Activated CD8-positive, alpha-beta memory T cell treated with anti-CD3 and anti-CD28 coated beads, Interleukin-2, amount 10 ng/mL, durations not matched to agents 7 days and 5 days (primary cell): ENCODE measurements around the gene GUCY2C. TPM values are rescaled to one million over a fixed set of nuclear protein-coding genes. Genes with fewer than 3 reads are reported as not detected.

Experiments used
- ATAC-seq: fragments of 150-1000 bp; cut with Tn5 transposase; one replicate; pipeline ENCODE4 v1.10.0; 2021; ENCODE audit warnings: moderate library complexity
- CTCF ChIA-PET: fragments of 350-600 bp; sonication (Branson Sonifier 250); formaldehyde crosslinking; loops from one replicate; lab custom pipeline; 2021; ENCODE audit warnings: antibody characterized with exemption; lab: Charles Lee
- DNase-seq: peaks from one replicate; pipeline ENCODE4 v3.0.0-alpha.2; 2020
- H3K27ac Mint-ChIP-seq: one replicate; pipeline ENCODE4 v1.8.0; 2021; ENCODE audit warnings: mild to moderate bottlenecking, mixed read lengths
- H3K27me3 Mint-ChIP-seq: one replicate; pipeline ENCODE4 v1.8.0; 2021; ENCODE audit warnings: mixed read lengths
- H3K36me3 Mint-ChIP-seq: one replicate; pipeline ENCODE4 v1.8.0; 2021; ENCODE audit warnings: mild to moderate bottlenecking, mixed read lengths
- H3K4me1 Mint-ChIP-seq: one replicate; pipeline ENCODE4 v1.8.0; 2021; ENCODE audit warnings: mixed read lengths
- H3K4me3 Mint-ChIP-seq: one replicate; pipeline ENCODE4 v1.8.0; 2021; ENCODE audit warnings: mild to moderate bottlenecking, moderate library complexity, mixed read lengths
- H3K9me3 Mint-ChIP-seq: one replicate; pipeline ENCODE4 v1.8.0; 2022; ENCODE audit warnings: low read depth, mixed read lengths
- total RNA-seq, 2 experiments: library from RNA; stranded (reverse); gene quantifications; one replicate each; pipeline ENCODE4 v1.2.3, GENCODE V29; 2021

Gene GUCY2C
- total RNA-seq, 2 experiments from 2014 or later = not detected

- Mint-ChIP-seq H3K4me3 (no peak overlapping the region), H3K9me3 (peaks cover 2% of the 10 kb centered on the region), H3K4me1 (no peaks in the 10 kb centered on the region), H3K27me3 (peaks cover 14% of the 10 kb centered on the region), H3K27ac (no peak overlapping the region), H3K36me3 (no peaks in the 10 kb centered on the region)
- DNase-seq = no peak
- ATAC-seq = no peak
- CTCF ChIA-PET = no interaction called here
Measured at GRCh38 chr12:14635776-14636175, 60.6 kb downstream of the GUCY2C start.

- H3K36me3 Mint-ChIP-seq = no peaks in the 10 kb centered on the region
- H3K4me1 Mint-ChIP-seq = no peaks in the 10 kb centered on the region
- no peak overlapping the region for H3K27ac Mint-ChIP-seq
- H3K27me3 Mint-ChIP-seq = peaks cover 17% of the 10 kb centered on the region
- ATAC-seq = no peak
- H3K4me3 Mint-ChIP-seq = no peak overlapping the region
- no peak for DNase-seq
- CTCF ChIA-PET = interaction anchor here (0.7 kb wide), 1 partner anchor 32 kb away, joined by 3 read pairs; no protein-coding TSS in a partner anchor
- H3K9me3 Mint-ChIP-seq = peaks cover 2% of the 10 kb centered on the region
Measured at GRCh38 chr12:14630793-14631192, 65.6 kb downstream of the GUCY2C start.

- CTCF ChIA-PET = interaction anchor here (1.0 to 6.6 kb wide), 9 partner anchors 11 to 392 kb away, joined by 3 to 54 read pairs (median 6); no protein-coding TSS in a partner anchor
- peaks cover 16% of the 10 kb centered on the region for H3K27me3 Mint-ChIP-seq
- peak; percentile 96 for ATAC-seq
- DNase-seq = peak; percentile 75
- no peaks in the 10 kb centered on the region for H3K9me3 Mint-ChIP-seq
- no peak overlapping the region for H3K4me3 Mint-ChIP-seq
- H3K27ac Mint-ChIP-seq = no peak overlapping the region
- no peaks in the 10 kb centered on the region for H3K4me1 Mint-ChIP-seq
- H3K36me3 Mint-ChIP-seq = no peaks in the 10 kb centered on the region
Measured at GRCh38 chr12:14629832-14630710, 66.3 kb downstream of the GUCY2C start.

GRCh38 chr12:14628771-14629170, 67.6 kb downstream of the GUCY2C start:
- ATAC-seq = no peak

GRCh38 chr12:14621826-14622225, 74.6 kb downstream of the GUCY2C start:
- Mint-ChIP-seq H3K9me3 (no peaks in the 10 kb centered on the region), H3K27ac (no peak overlapping the region), H3K4me1 (no peaks in the 10 kb centered on the region), H3K4me3 (no peak overlapping the region), H3K27me3 (peaks cover 5% of the 10 kb centered on the region), H3K36me3 (no peaks in the 10 kb centered on the region)
- ATAC-seq (no peak), DNase-seq (no peak)
- CTCF ChIA-PET = no interaction called here

More at GRCh38 chr12:14628771-14629170, 67.6 kb downstream of the GUCY2C start:
- Mint-ChIP-seq H3K27ac (no peak overlapping the region), H3K36me3 (no peaks in the 10 kb centered on the region), H3K4me1 (no peaks in the 10 kb centered on the region), H3K27me3 (peaks cover 16% of the 10 kb centered on the region), H3K9me3 (no peaks in the 10 kb centered on the region), H3K4me3 (no peak overlapping the region)
- DNase-seq = no peak
- CTCF ChIA-PET = interaction anchor here (0.8 to 6.6 kb wide), 15 partner anchors 9 to 442 kb away, joined by 3 to 54 read pairs (median 5); no protein-coding TSS in a partner anchor

- no peaks in the 10 kb centered on the region for H3K9me3 Mint-ChIP-seq
- no peak overlapping the region for H3K4me3 Mint-ChIP-seq
- H3K27ac Mint-ChIP-seq = no peak overlapping the region
- no peaks in the 10 kb centered on the region for H3K36me3 Mint-ChIP-seq
- peaks cover 2% of the 10 kb centered on the region for H3K27me3 Mint-ChIP-seq
- no peak for ATAC-seq
- no peak for DNase-seq
- H3K4me1 Mint-ChIP-seq = no peaks in the 10 kb centered on the region
- CTCF ChIA-PET = interaction anchor here (0.9 to 2.9 kb wide), 3 partner anchors 9 to 382 kb away, joined by 4 to 8 read pairs (median 5); no protein-coding TSS in a partner anchor
Measured at GRCh38 chr12:14619741-14620501, 76.5 kb downstream of the GUCY2C start.

GRCh38 chr12:14618983-14619382, 77.4 kb downstream of the GUCY2C start:
- Mint-ChIP-seq H3K27me3 (no peaks in the 10 kb centered on the region), H3K4me1 (no peaks in the 10 kb centered on the region), H3K4me3 (no peak overlapping the region), H3K9me3 (no peaks in the 10 kb centered on the region), H3K27ac (no peak overlapping the region), H3K36me3 (no peaks in the 10 kb centered on the region)
- DNase-seq (no peak), ATAC-seq (no peak)
- CTCF ChIA-PET = interaction anchor here (2.0 to 2.9 kb wide), 2 partner anchors 11 to 381 kb away, joined by 6 to 8 read pairs; no protein-coding TSS in a partner anchor

- no peak for ATAC-seq
- peaks cover 9% of the 10 kb centered on the region for H3K27me3 Mint-ChIP-seq
- peaks cover 4% of the 10 kb centered on the region for H3K9me3 Mint-ChIP-seq
- DNase-seq = no peak
- H3K36me3 Mint-ChIP-seq = peaks cover 1% of the 10 kb centered on the region
- H3K4me1 Mint-ChIP-seq = peaks cover 1% of the 10 kb centered on the region
- no peak overlapping the region for H3K27ac Mint-ChIP-seq
- H3K4me3 Mint-ChIP-seq = no peak overlapping the region
- CTCF ChIA-PET = no interaction called here
Measured at GRCh38 chr12:14614704-14615121, 81.7 kb downstream of the GUCY2C start.

- H3K36me3 Mint-ChIP-seq = peaks cover 1% of the 10 kb centered on the region
- CTCF ChIA-PET = interaction anchor here (2.0 kb wide), 1 partner anchor 16 kb away, joined by 8 read pairs; no protein-coding TSS in a partner anchor
- no peak overlapping the region for H3K27ac Mint-ChIP-seq
- DNase-seq = no peak
- peaks cover 9% of the 10 kb centered on the region for H3K27me3 Mint-ChIP-seq
- peaks cover 8% of the 10 kb centered on the region for H3K9me3 Mint-ChIP-seq
- H3K4me3 Mint-ChIP-seq = no peak overlapping the region
- peaks cover 1% of the 10 kb centered on the region for H3K4me1 Mint-ChIP-seq
- no peak for ATAC-seq
Measured at GRCh38 chr12:14613718-14614117, 82.7 kb downstream of the GUCY2C start.

- peaks cover 1% of the 10 kb centered on the region for H3K36me3 Mint-ChIP-seq
- no peak overlapping the region for H3K27ac Mint-ChIP-seq
- peaks cover 1% of the 10 kb centered on the region for H3K4me1 Mint-ChIP-seq
- H3K9me3 Mint-ChIP-seq = peaks cover 9% of the 10 kb centered on the region
- ATAC-seq (no peak), DNase-seq (no peak)
- CTCF ChIA-PET = interaction anchor here (2.0 kb wide), 1 partner anchor 17 kb away, joined by 8 read pairs; no protein-coding TSS in a partner anchor
- no peak overlapping the region for H3K4me3 Mint-ChIP-seq
- peaks cover 9% of the 10 kb centered on the region for H3K27me3 Mint-ChIP-seq
Measured at GRCh38 chr12:14612898-14613445, 83.4 kb downstream of the GUCY2C start.

- Mint-ChIP-seq H3K27me3 (peaks cover 12% of the 10 kb centered on the region), H3K4me3 (no peak overlapping the region), H3K36me3 (peaks cover 1% of the 10 kb centered on the region), H3K4me1 (peaks cover 1% of the 10 kb centered on the region), H3K27ac (no peak overlapping the region), H3K9me3 (peaks cover 9% of the 10 kb centered on the region)
- CTCF ChIA-PET = interaction anchor here (2.0 kb wide), 1 partner anchor 17 kb away, joined by 8 read pairs; no protein-coding TSS in a partner anchor
- no peak for DNase-seq
- ATAC-seq = no peak
Measured at GRCh38 chr12:14612250-14612649, 84.1 kb downstream of the GUCY2C start.

GRCh38 chr12:14611640-14612203, 84.7 kb downstream of the GUCY2C start:
- Mint-ChIP-seq H3K9me3 (peaks cover 9% of the 10 kb centered on the region), H3K36me3 (peaks cover 1% of the 10 kb centered on the region), H3K27ac (no peak overlapping the region), H3K4me1 (peaks cover 1% of the 10 kb centered on the region), H3K27me3 (peaks cover 12% of the 10 kb centered on the region), H3K4me3 (no peak overlapping the region)
- CTCF ChIA-PET = interaction anchor here (1.4 kb wide), 1 partner anchor 8 kb away, joined by 4 read pairs; no protein-coding TSS in a partner anchor
- DNase-seq (no peak), ATAC-seq (no peak)
